ENCODE data around the gene FAM170B. TPM values are rescaled to one million over a fixed set of nuclear protein-coding genes. Genes with fewer than 3 reads are reported as not detected.

The FAM170B gene
- total and polyA plus RNA-seq, 2 experiments from 2014 or later, result not detected

DNA sequence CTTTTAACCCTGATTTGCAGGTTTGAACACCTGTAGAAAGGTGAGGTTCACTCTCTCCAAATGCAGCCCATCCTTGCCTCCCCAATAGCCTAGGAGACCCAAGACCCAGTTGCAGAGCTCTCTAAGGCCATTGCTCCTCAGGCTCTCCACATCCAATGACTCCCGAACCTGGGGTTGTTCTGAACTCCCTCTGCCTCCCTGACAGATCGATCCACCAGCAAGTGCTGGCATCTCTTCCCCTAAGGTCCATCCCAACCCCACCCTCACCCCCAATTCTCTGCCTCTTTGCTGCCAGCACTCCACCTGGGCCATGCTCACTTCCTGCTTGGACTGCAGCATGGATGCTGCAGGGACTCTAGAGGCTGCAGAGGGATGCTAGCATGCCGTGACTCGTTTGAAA is 19.3 kb upstream of the FAM170B start:
- Histone ChIP-seq H3K36me3 (no peaks in the 10 kb centered on the region), H3K4me3 (no peak overlapping the region), H3K27me3 (no peaks in the 10 kb centered on the region), H3K27ac (no peak overlapping the region), H3K4me1 (ENCODE audit: low read depth) (no peaks in the 10 kb centered on the region), H3K9me3 (ENCODE audit: low read depth) (no peaks in the 10 kb centered on the region)
- no peak for DNase-seq (ENCODE audit: low read depth in 1 of 2, low spot score in 1 of 2)
- TF ChIP-seq, protein P1, sequence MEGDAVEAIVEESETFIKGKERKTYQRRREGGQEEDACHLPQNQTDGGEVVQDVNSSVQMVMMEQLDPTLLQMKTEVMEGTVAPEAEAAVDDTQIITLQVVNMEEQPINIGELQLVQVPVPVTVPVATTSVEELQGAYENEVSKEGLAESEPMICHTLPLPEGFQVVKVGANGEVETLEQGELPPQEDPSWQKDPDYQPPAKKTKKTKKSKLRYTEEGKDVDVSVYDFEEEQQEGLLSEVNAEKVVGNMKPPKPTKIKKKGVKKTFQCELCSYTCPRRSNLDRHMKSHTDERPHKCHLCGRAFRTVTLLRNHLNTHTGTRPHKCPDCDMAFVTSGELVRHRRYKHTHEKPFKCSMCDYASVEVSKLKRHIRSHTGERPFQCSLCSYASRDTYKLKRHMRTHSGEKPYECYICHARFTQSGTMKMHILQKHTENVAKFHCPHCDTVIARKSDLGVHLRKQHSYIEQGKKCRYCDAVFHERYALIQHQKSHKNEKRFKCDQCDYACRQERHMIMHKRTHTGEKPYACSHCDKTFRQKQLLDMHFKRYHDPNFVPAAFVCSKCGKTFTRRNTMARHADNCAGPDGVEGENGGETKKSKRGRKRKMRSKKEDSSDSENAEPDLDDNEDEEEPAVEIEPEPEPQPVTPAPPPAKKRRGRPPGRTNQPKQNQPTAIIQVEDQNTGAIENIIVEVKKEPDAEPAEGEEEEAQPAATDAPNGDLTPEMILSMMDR (IDR thresholded peaks at IDR 0.05; ENCODE audit: low read depth, low read length), result no peak

DNA sequence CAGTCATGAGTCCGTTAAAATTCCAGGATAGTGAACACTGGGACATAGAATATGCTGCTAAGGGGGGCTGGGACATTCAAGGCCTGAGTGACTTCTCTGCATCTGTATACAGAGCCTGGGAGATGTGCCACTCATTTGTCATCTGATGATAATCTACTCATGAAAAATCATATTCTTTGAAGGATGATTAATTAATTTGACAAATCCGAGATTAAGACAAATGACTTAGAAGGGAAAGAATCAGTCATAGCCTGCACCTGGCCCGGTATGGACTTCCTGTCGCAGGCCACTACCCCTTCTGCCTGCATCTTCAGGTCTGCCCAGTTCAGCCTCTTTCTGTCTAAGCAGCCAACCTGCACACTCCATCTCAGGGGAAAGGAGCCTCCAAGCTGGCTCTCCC is 18.8 kb upstream of the FAM170B start:
- Histone ChIP-seq H3K9me3 (ENCODE audit: low read depth) (no peaks in the 10 kb centered on the region), H3K27ac (no peak overlapping the region), H3K27me3 (no peaks in the 10 kb centered on the region), H3K36me3 (no peaks in the 10 kb centered on the region), H3K4me1 (ENCODE audit: low read depth) (no peaks in the 10 kb centered on the region), H3K4me3 (no peak overlapping the region)
- TF ChIP-seq, protein P1 (IDR thresholded peaks at IDR 0.05; ENCODE audit: low read depth, low read length), result no peak
- no peak for DNase-seq (ENCODE audit: low read depth in 1 of 2, low spot score in 1 of 2)

DNA sequence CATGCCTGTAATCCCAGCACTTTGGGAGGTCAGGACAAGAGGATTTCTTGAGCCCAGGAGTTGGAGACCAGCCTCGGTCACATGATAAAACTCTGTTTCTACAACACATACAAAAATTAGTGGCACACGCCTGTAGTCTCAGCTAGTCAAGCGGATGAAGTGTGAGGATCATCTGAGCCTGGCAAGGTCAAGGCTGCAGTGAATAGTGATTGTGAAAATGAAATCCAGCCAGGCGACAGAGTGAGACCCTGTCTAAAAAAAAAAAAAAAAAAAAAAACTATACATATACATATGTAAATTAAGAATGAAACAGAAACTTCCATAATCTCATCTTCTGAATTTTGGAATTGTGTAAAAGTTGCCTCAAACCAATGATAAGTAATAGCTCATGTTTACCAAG is 18.2 kb upstream of the FAM170B start:
- H3K27me3 ChIP-seq, result no peaks in the 10 kb centered on the region
- no peaks in the 10 kb centered on the region for H3K4me1 ChIP-seq (ENCODE audit: low read depth)
- H3K36me3 ChIP-seq, result no peaks in the 10 kb centered on the region
- TF ChIP-seq, protein P1 (IDR thresholded peaks at IDR 0.05; ENCODE audit: low read depth, low read length), result no peak
- no peaks in the 10 kb centered on the region for H3K9me3 ChIP-seq (ENCODE audit: low read depth)
- no peak for DNase-seq (ENCODE audit: low read depth in 1 of 2, low spot score in 1 of 2)
- H3K27ac ChIP-seq, result no peak overlapping the region
- H3K4me3 ChIP-seq, result no peak overlapping the region

DNA sequence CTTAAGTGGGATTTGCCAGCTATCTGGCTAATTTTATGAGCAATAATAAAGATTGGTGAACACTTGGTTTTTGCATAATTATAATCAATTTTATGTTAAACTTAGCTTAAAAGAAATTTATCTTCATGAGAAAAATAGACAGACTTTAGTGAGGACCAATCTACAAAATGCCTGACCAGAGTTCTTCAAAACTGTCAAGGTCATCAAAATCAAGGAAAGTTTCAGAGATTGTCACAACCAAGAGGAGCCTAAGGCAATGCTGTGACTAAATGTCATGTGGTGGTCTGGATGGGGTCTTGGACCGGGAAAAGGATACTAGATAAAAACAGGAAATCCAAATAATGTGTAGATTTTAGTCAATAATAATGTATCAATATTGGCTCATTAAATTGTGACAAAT is 17.7 kb upstream of the FAM170B start:
- H3K9me3 ChIP-seq (ENCODE audit: low read depth), result no peaks in the 10 kb centered on the region
- TF ChIP-seq, protein P1 (IDR thresholded peaks at IDR 0.05; ENCODE audit: low read depth, low read length), result no peak
- H3K27me3 ChIP-seq, result no peaks in the 10 kb centered on the region
- H3K4me3 ChIP-seq, result no peak overlapping the region
- no peak overlapping the region for H3K27ac ChIP-seq
- H3K4me1 ChIP-seq (ENCODE audit: low read depth), result no peaks in the 10 kb centered on the region
- no peaks in the 10 kb centered on the region for H3K36me3 ChIP-seq
- no peak for DNase-seq (ENCODE audit: low read depth in 1 of 2, low spot score in 1 of 2)

DNA sequence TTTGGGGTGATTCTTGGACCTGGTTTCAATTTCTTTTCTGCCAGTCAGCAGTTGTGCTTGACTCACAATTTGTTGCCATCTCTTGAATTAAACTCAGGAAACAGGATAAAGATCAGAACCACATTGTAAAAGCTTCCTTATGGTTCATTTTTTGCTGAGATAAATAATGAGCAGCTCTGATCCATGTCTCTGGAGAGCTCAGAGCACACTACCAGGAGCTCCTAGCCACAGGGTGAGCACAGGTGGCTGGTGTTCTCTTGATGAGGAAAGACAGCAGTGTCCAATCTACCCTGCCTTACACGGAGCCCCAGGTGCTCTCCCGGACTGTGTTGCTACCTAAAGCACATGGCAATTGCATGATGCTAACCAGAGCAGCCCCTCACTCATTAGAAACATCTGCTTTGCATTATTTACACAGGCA is 17.2 kb upstream of the FAM170B start:
- TF ChIP-seq, protein P1 (IDR thresholded peaks at IDR 0.05; ENCODE audit: low read depth, low read length), result no peak
- Histone ChIP-seq H3K4me1 (ENCODE audit: low read depth) (no peaks in the 10 kb centered on the region), H3K27me3 (no peaks in the 10 kb centered on the region), H3K4me3 (no peak overlapping the region), H3K36me3 (no peaks in the 10 kb centered on the region), H3K9me3 (ENCODE audit: low read depth) (no peaks in the 10 kb centered on the region), H3K27ac (no peak overlapping the region)
- no peak for DNase-seq (ENCODE audit: low read depth in 1 of 2, low spot score in 1 of 2)

DNA sequence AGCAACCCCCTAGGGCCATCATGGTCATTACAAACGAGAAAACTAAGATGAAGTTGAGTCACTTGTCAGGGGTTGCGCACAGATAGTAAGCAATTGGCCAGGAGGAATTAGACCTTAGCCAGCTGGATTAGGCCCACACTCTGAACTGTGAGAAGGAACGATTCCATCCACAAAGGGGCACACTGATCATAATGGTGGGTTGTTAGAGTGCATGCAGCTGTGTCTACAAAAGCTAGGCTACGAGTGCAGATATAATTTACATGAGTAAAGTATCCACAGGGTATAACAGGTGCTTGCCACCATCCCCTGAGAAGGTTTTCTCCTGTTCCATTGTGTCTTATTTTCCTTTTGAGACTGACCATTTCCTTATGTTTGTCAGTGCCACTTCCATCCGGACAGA is 16.6 kb upstream of the FAM170B start:
- no peaks in the 10 kb centered on the region for H3K27me3 ChIP-seq
- no peaks in the 10 kb centered on the region for H3K9me3 ChIP-seq (ENCODE audit: low read depth)
- H3K4me1 ChIP-seq (ENCODE audit: low read depth), result no peaks in the 10 kb centered on the region
- no peak for DNase-seq (ENCODE audit: low read depth in 1 of 2, low spot score in 1 of 2)
- H3K4me3 ChIP-seq, result no peak overlapping the region
- TF ChIP-seq, protein P1 (IDR thresholded peaks at IDR 0.05; ENCODE audit: low read depth, low read length), result no peak
- no peaks in the 10 kb centered on the region for H3K36me3 ChIP-seq
- no peak overlapping the region for H3K27ac ChIP-seq
